ENCODE results near the gene SF1. TPM values are rescaled to one million over a fixed set of nuclear protein-coding genes. Genes with fewer than 3 reads are reported as not detected.

The SF1 gene
- total and polyA plus RNA-seq, 9 of the 15 experiments (the other 6 are each of a cell fraction or from before 2014, with no cell fraction given) = 13.1 to 334 (median 111) TPM

- TF ChIP-seq HNRNPH1 (optimal IDR thresholded peaks at IDR 0.05; ENCODE audit: low read depth, low read length) = no peak
- TF ChIP-seq ATF4 (CRISPR knock-in tag; IDR thresholded peaks at IDR 0.05) = no peak
- TF ChIP-seq ZNF436 (CRISPR knock-in tag; IDR thresholded peaks at IDR 0.05) = no peak
- TF ChIP-seq MITF (IDR thresholded peaks at IDR 0.05) = no peak
- no peak for TF ChIP-seq ZNF197 (CRISPR knock-in tag; IDR thresholded peaks at IDR 0.05; ENCODE audit: low read depth)
- TF ChIP-seq PURB (CRISPR knock-in tag; IDR thresholded peaks at IDR 0.05; ENCODE audit: low read depth) = no peak
- TF ChIP-seq ZKSCAN1 (IDR thresholded peaks at IDR 0.05; ENCODE audit: low read depth, low read length) = no peak
These were observed 36.1 kb downstream of the SF1 start (continued) for GRCh38 chr11:64742087-64742888.

All from K562 (cell line).